Limb (tissue), 2 donors: ENCODE measurements around the gene SKOR2.

Source experiments
- DNase-seq, 2 donors: peaks; one replicate each; pipeline ENCODE4 v3.0.0-alpha.2; 2016; ENCODE audit errors: extremely low spot score in 2 of 2

SKOR2 gene

DNA sequence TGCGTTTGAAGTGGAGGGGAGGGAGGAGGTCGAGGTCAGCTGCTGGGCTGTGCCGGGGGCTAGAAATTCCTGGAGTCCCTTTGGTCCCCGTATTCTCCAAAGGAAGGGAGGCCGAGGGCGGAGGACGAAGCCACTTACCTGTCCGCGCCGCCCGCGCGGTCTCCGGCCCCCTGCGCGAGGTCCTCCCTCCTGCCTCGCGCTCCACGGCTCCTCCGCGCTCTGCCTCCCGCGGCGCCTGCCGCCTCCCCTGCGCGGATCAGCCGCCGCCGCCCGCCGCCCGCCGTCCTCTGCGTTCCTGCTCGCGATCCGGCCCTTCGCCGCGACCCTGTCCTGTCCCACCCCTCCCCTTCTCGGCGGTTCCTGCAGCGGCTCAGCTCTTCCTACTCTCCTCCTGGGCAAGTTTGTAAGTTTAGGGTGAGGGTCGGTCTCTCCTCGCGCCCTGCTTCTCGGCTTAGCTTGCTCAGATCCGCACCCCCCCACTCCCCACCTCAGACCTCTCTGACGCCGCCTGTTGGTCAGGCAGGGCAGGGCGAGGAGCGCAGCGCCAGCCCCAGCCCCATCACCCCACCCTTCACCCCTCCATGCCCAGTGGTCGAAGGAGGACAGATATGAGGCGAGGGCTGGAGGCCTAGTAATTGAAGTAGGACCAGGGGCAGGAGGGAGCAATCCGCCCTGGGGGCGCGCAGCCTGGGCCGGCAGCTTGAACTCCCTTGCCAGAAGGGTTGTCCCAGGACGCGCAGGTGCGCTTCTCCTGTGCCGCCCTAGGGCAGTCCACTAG is 9.7 kb upstream of the SKOR2 start:
- no peak for DNase-seq

DNA sequence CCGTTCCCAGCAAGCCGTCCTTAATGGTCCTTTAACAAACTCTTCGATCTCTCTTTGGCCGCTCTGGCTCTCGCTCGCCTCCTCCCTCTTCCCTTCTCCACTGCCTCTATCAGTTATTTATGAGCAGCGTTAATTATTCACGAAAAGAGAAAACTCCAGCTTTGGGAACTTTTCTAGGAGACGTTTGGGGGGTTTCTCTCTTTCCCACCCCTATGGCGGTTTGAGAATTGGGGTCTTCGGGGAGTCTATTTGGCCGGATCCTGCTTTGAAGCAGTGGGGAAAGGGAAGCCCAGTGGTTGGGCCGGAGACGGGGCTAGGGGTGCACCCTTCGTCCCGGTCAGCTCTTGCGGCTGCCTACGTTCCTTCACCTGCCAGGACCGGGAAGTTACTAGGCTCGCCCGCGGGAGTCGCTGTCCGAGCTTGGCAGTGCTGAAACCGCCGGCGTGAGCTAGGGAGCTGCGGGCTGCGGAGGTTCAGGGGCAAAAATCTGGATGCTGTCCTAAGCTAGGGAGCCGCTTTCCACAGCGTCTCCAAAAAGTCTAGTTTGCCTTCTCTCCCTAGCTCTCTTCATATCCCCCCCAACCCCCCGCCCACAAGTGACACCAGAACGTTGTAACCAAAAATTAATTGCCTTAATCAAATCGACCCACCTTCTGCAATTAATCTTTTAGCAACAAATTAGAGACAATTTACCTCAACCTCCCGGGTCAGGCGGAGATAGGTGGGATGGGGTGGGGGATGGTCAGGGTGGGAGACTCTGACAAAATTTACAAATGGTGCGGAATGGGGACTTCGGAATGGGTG is 8.9 kb upstream of the SKOR2 start:
- DNase-seq, result peak in 1 of 2 donors; percentile 82

GRCh38 chr18:47254341-47254939 is 3.0 kb upstream of the SKOR2 start:
- DNase-seq, result peak; percentile 54 to 87

DNA sequence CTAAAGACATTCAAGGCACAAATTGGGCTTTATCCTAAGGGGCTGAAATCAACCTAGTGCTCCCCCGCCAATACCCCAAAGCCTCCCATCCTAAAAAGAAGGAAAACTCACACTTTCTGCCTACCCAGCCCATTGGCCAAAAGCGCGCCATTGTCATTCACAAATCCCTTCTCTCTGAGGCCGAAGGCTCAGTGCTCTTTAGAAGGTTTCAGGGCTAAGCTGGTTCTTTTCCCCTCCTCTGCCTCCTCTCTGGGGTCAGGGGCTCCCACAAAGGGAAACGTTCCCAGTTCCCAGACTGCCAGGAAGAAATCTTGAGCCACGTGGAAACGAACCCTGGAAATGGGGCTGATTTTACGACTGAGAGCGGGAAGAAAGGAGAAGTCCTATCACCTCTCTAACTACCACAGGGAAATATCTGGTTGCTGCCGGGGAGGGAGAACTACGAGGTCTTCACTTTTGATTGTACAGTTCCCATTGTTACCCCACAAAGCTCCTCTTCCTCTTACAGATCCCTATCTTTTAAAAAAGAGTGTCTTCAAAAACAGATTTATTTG is 1.7 kb upstream of the SKOR2 start:
- DNase-seq, result no peak

DNA sequence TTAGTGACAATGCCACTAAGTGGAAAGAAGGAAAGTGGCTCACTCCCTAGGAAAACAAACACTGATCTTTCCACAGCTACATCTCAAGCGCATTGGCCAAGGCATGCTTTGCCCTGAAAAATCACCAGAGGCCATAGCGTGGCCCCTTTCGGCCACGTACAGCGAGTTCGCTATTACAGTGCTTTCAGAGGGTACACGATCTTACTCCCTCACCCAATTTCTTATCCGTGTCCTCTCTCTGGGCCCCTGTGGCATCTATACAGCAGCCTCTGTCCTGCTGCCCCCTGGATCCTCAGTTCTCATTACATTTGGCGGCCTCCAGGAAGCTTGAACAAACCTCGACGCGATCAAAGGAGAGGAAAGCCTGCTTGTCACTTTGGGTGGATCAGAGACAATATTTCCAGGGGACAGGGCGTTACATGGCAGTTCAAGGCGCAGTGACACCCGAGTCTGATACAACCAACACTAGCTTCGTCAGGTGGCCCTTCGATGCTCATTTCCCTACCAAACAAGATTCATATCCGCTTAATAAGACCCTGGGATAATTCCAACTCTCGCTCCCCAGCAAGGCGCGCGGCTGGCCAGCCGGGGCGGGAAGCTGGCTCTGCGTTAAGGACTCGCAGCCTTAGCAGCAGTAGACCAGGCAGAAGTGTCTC is 941 bp downstream of the SKOR2 start:
- DNase-seq, result peak in 1 of 2 donors; percentile 30

DNA sequence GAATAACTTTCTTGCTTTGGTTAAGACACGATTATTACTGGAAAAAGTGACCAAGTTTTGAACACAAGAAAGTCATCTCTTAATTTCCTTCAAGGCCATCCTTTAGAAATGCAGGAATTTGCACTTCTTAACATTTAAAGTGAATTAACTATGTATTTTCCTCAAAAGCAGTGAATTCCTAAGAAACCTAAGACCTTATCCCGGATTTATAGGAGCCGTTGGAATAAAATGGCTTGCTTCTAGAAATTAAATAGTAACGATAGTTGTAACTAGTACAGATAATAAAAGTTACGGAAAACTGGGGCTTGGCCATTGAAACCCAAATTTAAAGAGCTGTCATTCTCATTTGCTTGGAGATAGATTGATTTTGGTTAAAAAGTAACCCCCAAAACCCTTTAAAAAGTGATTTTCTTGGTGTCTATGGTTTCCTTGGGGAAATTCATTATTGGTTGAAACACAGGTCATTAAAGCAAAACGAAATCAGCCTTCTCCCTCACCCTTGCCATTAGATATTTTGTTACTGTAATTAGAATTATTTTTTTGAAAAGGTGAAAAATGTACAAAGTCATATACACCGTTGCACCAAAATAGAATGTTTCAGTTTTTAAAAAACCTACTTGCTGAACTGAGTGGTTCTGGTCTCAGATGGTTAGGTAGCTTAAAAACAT is 2.0 kb downstream of the SKOR2 start:
- DNase-seq, result no peak

DNA sequence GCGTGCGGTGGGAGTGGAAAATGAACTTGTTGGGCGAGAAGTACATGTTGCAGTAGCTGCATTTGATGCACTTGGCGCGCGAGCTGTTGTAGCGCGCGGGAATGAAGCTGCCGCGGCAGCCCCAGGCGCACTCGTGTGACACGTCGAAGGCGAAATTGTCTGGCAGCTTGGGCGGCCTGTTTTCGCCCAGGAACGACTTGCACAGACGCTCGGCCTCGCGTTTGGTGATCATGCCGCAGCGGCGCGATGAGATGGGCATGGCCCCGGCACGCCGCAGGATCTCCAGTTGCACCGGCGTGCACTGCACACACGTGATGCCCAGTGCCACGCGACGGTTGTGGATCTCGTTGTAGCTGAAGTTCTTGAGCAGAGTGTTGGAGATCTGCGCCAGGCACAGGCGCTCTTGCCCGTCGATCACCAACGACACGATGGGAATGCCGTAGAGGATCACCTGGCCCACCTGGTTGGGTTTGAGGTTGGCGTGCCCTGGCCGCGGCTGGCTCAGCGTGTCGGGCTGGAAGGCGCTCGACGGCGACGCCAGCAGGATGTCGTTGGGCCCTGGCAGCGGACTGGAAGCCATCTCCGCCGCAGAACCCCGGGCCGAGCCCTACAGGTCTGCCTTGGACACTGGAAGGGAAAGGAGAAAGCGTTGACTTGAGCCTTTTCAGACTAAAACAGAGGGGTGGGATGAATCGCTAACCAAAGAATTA is 2.7 kb downstream of the SKOR2 start:
- peak in 1 of 2 donors; percentile 38 for DNase-seq

- DNase-seq, result no peak
Measured at GRCh38 chr18:47248115-47248603, 3.3 kb downstream of the SKOR2 start.

GRCh38 chr18:47247416-47248114 is 3.9 kb downstream of the SKOR2 start:
- peak in 1 of 2 donors; percentile 53 for DNase-seq

- DNase-seq, result no peak
Measured at GRCh38 chr18:47247036-47247415, 4.4 kb downstream of the SKOR2 start.

GRCh38 chr18:47246027-47246971 is 5.2 kb downstream of the SKOR2 start:
- no peak for DNase-seq

DNA sequence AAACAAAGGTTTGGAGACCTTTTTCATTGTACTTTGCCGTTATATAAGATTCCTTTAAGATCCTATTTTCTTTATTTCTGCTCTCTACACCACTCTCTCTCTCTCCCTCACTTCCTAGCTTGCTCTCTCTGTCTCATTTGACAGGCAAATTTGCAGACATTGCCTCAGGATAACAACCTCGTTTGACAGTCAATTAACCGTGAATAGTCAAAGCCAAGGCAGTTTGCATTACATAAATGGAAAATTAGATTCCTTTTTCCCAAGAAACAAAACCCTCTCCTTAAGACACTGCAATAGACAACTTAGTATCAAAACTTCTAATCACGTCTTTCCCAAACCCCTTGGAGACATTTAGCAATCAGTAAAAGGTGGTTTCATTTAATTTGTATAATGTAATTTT is 7.4 kb downstream of the SKOR2 start:
- DNase-seq, result no peak

GRCh38 chr18:47235096-47235495 is 16.4 kb downstream of the SKOR2 start:
- DNase-seq, result no peak

- DNase-seq, result no peak
Measured at GRCh38 chr18:47226660-47227059, 24.8 kb downstream of the SKOR2 start.

- peak; percentile 36 to 53 for DNase-seq
Measured at GRCh38 chr18:47215554-47216138, 35.8 kb downstream of the SKOR2 start.

DNA sequence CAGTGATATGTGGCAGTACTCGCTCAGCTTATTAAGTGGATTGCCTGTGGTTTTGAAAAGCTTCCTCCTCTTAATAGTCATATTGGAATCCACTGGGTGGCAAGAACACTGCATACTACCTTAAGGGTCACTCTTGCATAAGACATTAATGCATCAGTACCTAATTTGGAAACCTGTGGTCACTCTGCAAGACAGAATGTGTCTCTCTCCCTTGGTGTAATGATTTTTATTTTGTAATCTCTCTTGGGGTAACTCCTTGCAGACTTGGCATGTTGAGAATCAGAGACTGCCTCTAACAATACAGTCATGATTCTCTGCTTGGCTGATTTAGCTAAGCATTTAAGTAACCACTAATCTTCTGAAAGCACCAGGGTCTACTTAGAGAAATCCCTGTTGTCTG is 42.3 kb downstream of the SKOR2 start:
- no peak for DNase-seq

DNA sequence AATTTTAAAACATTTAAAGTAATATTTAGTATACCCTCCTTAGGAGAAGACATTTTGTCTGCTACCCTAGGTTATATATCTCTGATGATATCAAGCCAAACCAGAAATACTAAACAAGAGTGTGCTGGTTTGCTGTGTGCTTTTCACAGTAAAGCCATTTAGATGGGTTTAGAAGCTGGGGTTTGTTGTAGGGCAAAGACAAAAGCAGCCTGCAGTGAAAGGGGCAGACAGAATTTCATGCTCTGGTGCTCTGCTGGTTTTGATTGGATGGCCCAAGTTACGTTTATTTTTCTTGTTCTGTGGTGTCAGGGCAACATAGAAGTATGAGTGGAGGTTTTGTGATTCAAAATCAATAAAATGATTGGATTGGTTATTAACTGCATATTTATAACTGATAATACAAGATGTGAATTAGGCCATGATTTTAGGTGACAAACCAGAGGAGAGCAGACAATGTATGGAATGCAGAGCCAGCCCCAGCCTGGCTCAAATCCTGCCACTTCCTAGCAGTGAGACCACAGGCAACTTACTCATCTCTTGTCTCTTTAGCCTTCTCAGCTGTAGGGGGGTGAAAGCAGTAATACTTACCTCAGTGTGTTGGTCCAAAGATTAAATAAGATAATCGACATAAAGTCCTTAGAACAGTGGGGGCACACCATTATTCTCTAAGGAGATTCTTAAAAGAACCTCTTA is 44.4 kb downstream of the SKOR2 start:
- no peak for DNase-seq
